Pancreas (tissue), 10 donors: ENCODE data around the gene ATRNL1. TPM values are rescaled to one million over a fixed set of nuclear protein-coding genes. Genes with fewer than 3 reads are reported as not detected.
"Not testable (repeated sequence)": the region's sequence is repeated elsewhere in the genome, so short reads cannot be mapped to it uniquely, and the experiment has no call there.

Experiments used
- ATAC-seq, 4 donors: fragments of 200-7000 bp; cut with Tn5 transposase; one replicate each; pipeline versions ENCODE4 v1.8.0 to v1.9.1; 2020; ENCODE audit warnings: mild to moderate bottlenecking in 4 of 4, moderate library complexity in 4 of 4
- DNase-seq, 6 donors: peaks; one replicate each; pipeline ENCODE4 v3.0.0-alpha.2; 2020
- FAIRE-seq: peaks from 2 replicates; lab custom pipeline; 2012; peaks lifted over from hg19 to GRCh38; lab: Jason Lieb, UNC
- H3K27ac ChIP-seq, 4 donors: fragments of 200-600 bp; sonication (generic); 1 replicate in 3 of 4; 2 replicates in 1 of 4; pipeline versions ENCODE4 v1.5.0 to v1.8.0; 2020
- H3K27me3 ChIP-seq, 4 donors: fragments of 200-600 bp; one replicate each; pipeline ENCODE4 v1.8.0; 2021
- H3K36me3 ChIP-seq, 3 donors: fragments of 200-600 bp; sonication (generic) in 1 of 3; one replicate each; pipeline versions ENCODE4 v1.5.0 to v1.8.0; 2020 to 2021
- H3K4me1 ChIP-seq, 3 donors: fragments of 200-600 bp; one replicate each; pipeline ENCODE4 v1.8.0; 2021
- H3K4me3 ChIP-seq, 4 donors: fragments of 200-600 bp; sonication (generic) in 2 of 4; one replicate each; pipeline versions ENCODE4 v1.5.0 to v1.8.0; 2020 to 2021
- H3K9me3 ChIP-seq, 4 donors: fragments of 200-600 bp; one replicate each; pipeline ENCODE4 v1.8.0; 2021
- CTCF ChIP-seq, 4 donors: fragments of 200-600 bp; sonication (generic) in 3 of 4; IDR thresholded peaks; one replicate each; pipeline versions ENCODE4 v1.5.0 to v1.8.0; 2021; ENCODE audit warnings: antibody characterized with exemption in 4 of 4
- WGBS, 2 donors: extraction: QIAGEN DNeasy Blood & Tissue Kit; methylation state at CpG; one replicate each; pipeline ENCODE4 v1.1.7; 2013; 5-methylcytosine and 5-hydroxymethylcytosine counted together
- intact Hi-C, 3 donors: fragments of 100-400 bp; cut with DNase I; formaldehyde crosslinking; loops; one replicate each; pipeline versions ENCODE4 v1.11.1 to v1.14.2; 2022
- polyA plus RNA-seq, 2 donors: library from polyadenylated mRNA; stranded (reverse); fragments of 200-250 nt; gene quantifications; one replicate each; pipeline ENCODE4 v1.2.3, GENCODE V29; 2013
- total RNA-seq, 6 donors: library from RNA; stranded (reverse); fragmentation: NEBNext Ultra II Directional in 4 of 6; extraction: Animal tissue kit (Norgen Biotek cat#: 25700) in 4 of 6; gene quantifications; one replicate each; pipeline versions ENCODE4 v1.2.1 to v1.2.4, GENCODE V29; 2021 to 2023
- donor health status: healthy with polysubstance abuse.
- donor health status: DM: no; HTN: no; CAD: no; lungs with moderate emphysema.
- donor health status: DM: no; HTN: no; CAD: no.
- donor health status: control.
- donor health status: control.
- donor health status: Bipolar disorder and iron deficiency.
- donor health status: DM: yes; HTN: yes; CAD: no.
- donor health status: DM: no; HTN: no; CAD: no.
- donor health status: DM: no; HTN: no; CAD: no.
- donor health status: DM: yes; HTN: yes; CAD: no.

Gene ATRNL1
- total and polyA plus RNA-seq, 8 donors, result 0.91 to 5.7 (median 3.9) TPM

- H3K4me3 ChIP-seq, result no peak overlapping the region
- no peaks in the 10 kb centered on the region for H3K36me3 ChIP-seq
- no peaks in the 10 kb centered on the region for H3K27me3 ChIP-seq
- FAIRE-seq (no peak), ATAC-seq (no peak), DNase-seq (no peak)
- H3K9me3 ChIP-seq, result no peaks in the 10 kb centered on the region
- intact Hi-C loops, result no loop called here
- WGBS, 2 donors, result 83 to 88% methylated on average over 1 of the region's 1 CpG
- no peak for TF ChIP-seq CTCF (IDR thresholded peaks at IDR 0.05)
- H3K4me1 ChIP-seq, result no peaks in the 10 kb centered on the region
- H3K27ac ChIP-seq, result no peak overlapping the region
Observed at GRCh38 chr10:115300080-115300479, 206.9 kb downstream of the ATRNL1 start.

GRCh38 chr10:115319669-115320068 lies 226.5 kb downstream of the ATRNL1 start:
- 91 to 96% methylated on average over 1 of the region's 1 CpG for WGBS, 2 donors
- H3K27ac ChIP-seq, FAIRE-seq, intact Hi-C loops, DNase-seq, H3K4me1 ChIP-seq, H3K36me3 ChIP-seq, H3K4me3 ChIP-seq, H3K27me3 ChIP-seq, ATAC-seq, H3K9me3 ChIP-seq: not testable (repeated sequence)

- TF ChIP-seq CTCF (IDR thresholded peaks at IDR 0.05), result no peak
- H3K9me3 ChIP-seq, result no peaks in the 10 kb centered on the region
- intact Hi-C loops, result no loop called here
- ATAC-seq, result peak in 1 of 4 donors; percentile 22
- FAIRE-seq, result no peak
- H3K27ac ChIP-seq, result no peak overlapping the region
- no peaks in the 10 kb centered on the region for H3K36me3 ChIP-seq
- H3K27me3 ChIP-seq, result no peaks in the 10 kb centered on the region
- WGBS, 2 donors, result 58 to 73% methylated on average over 2 of the region's 2 CpGs
- DNase-seq, result no peak
- H3K4me1 ChIP-seq, result no peaks in the 10 kb centered on the region
- H3K4me3 ChIP-seq, result no peak overlapping the region
Observed at GRCh38 chr10:115321360-115321759, 228.2 kb downstream of the ATRNL1 start.

- TF ChIP-seq CTCF (IDR thresholded peaks at IDR 0.05), result no peak
- intact Hi-C loops, result no loop called here
- 94 to 96% methylated on average over 2 of the region's 2 CpGs for WGBS, 2 donors
- H3K4me1 ChIP-seq, result no peaks in the 10 kb centered on the region
- H3K4me3 ChIP-seq, result no peak overlapping the region
- H3K36me3 ChIP-seq, result no peaks in the 10 kb centered on the region
- FAIRE-seq (no peak), DNase-seq (no peak), ATAC-seq (no peak)
- no peaks in the 10 kb centered on the region for H3K9me3 ChIP-seq
- H3K27ac ChIP-seq, result no peak overlapping the region
- H3K27me3 ChIP-seq, result no peaks in the 10 kb centered on the region
Observed at GRCh38 chr10:115328331-115328730, 235.2 kb downstream of the ATRNL1 start.

GRCh38 chr10:115335366-115335765 lies 242.2 kb downstream of the ATRNL1 start:
- H3K36me3 ChIP-seq, result no peaks in the 10 kb centered on the region
- H3K27me3 ChIP-seq, result no peaks in the 10 kb centered on the region
- ATAC-seq (no peak), DNase-seq (no peak), FAIRE-seq (no peak)
- H3K4me3 ChIP-seq, result no peak overlapping the region
- WGBS, 2 donors, result 91 to 97% methylated on average over 1 of the region's 1 CpG
- intact Hi-C loops, result no loop called here
- no peaks in the 10 kb centered on the region for H3K4me1 ChIP-seq
- no peak for TF ChIP-seq CTCF (IDR thresholded peaks at IDR 0.05)
- no peaks in the 10 kb centered on the region for H3K9me3 ChIP-seq
- no peak overlapping the region for H3K27ac ChIP-seq
